ENCODE results near the gene APEH. TPM values are rescaled to one million over a fixed set of nuclear protein-coding genes. Genes with fewer than 3 reads are reported as not detected.

The APEH gene
- total and polyA plus RNA-seq, 2 of the 13 experiments (the other 11 are each of a cell fraction or from before 2014, with no cell fraction given) = 116 to 130 TPM

GRCh38 chr3:49668414-49668797, 5.7 kb upstream of the APEH start (continued):
- TF ChIP-seq PRDM10 (CRISPR knock-in tag; IDR thresholded peaks at IDR 0.05; ENCODE audit: low read depth) (peak; percentile 85), ZNF317 (CRISPR knock-in tag; IDR thresholded peaks at IDR 0.05) (no peak), GPBP1L1 (CRISPR knock-in tag; IDR thresholded peaks at IDR 0.05) (no peak), PBX3 (CRISPR knock-in tag; IDR thresholded peaks at IDR 0.05; ENCODE audit: borderline replicate concordance) (no peak), ZNF281 (CRISPR knock-in tag; IDR thresholded peaks at IDR 0.05; ENCODE audit: borderline replicate concordance) (peak; percentile 74; the same call in 1 of the 2 replicates), ESRRA (CRISPR knock-in tag; IDR thresholded peaks at IDR 0.05; ENCODE audit: low read depth) (peak; percentile 69; the same call in 1 of the 2 replicates), KLF12 (CRISPR knock-in tag; IDR thresholded peaks at IDR 0.05; ENCODE audit: borderline replicate concordance) (no peak), NFATC3 (CRISPR knock-in tag; IDR thresholded peaks at IDR 0.05) (no peak), SOX6 (IDR thresholded peaks at IDR 0.05) (no peak), SOX6 (CRISPR knock-in tag; IDR thresholded peaks at IDR 0.05) (peak; percentile 80), ZMYM3 (CRISPR knock-in tag; IDR thresholded peaks at IDR 0.05) (0 out of 2 replicates have a peak, but pooled peaks have one; percentile 33), GLI4 (CRISPR knock-in tag; IDR thresholded peaks at IDR 0.05; ENCODE audit: borderline replicate concordance) (no peak), ZKSCAN1 (IDR thresholded peaks at IDR 0.05; ENCODE audit: low read length) (no peak), ZNF12 (CRISPR knock-in tag; IDR thresholded peaks at IDR 0.05) (no peak), ETV5 (CRISPR knock-in tag; IDR thresholded peaks at IDR 0.05; ENCODE audit: borderline replicate concordance) (peak; percentile 66; the same call in 1 of the 2 replicates), STAG1 (CRISPR knock-in tag; IDR thresholded peaks at IDR 0.05) (peak; percentile 53), RNF219 (CRISPR knock-in tag; IDR thresholded peaks at IDR 0.05) (no peak), ZBTB8A (CRISPR knock-in tag; IDR thresholded peaks at IDR 0.05; ENCODE audit: borderline replicate concordance, low read depth) (no peak), ZNF605 (CRISPR knock-in tag; IDR thresholded peaks at IDR 0.05) (peak; percentile 46; the same call in 1 of the 2 replicates)
